ENCODE data around the gene ARHGEF11.

DNA sequence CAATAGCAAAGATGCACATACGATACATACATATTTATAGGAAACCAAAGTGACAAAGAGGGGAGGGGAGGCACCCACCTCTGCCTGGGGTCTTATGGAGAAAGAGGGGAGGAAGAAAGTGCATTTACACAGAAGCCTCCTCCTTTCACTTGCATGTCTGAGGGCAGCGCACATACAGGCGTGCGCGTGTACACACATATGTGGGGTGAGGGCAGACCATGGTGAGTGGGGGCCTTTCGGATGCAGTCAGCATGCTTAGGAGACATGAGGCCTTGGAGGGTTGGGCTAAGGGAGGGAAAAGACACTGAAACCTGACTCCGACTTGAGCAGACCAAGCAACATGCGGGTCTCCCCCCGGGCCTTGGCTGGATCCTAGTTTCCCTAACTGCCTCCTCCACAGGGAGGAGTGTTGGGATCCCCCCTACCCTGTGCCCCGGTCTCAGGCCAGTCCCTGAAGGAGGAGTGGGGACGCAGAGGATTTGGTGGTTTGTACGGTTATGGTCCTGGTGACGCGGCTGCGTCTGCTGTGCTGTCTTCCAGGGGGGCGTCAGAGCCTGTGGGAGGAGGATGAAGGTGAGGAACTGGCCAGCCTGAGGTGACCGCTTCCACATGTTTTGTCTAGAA, 109.9 kb downstream of the ARHGEF11 start:
- TF ChIP-seq CTCF (conservative IDR thresholded peaks at IDR 0.05) (no peak), ZFX (IDR thresholded peaks at IDR 0.05) (no peak)
